HG02970 (cell line): ENCODE data around the gene POLR3H.

Source experiments
- ATAC-seq: cut with Tn5 transposase; IDR thresholded peaks from one replicate; pipeline ENCODE4 v1.9.1; 2021; ENCODE audit warnings: mild to moderate bottlenecking, moderate library complexity, moderate number of reproducible peaks; ENCODE audit not compliant: unreplicated experiment, low FRiP score

The POLR3H gene

DNA sequence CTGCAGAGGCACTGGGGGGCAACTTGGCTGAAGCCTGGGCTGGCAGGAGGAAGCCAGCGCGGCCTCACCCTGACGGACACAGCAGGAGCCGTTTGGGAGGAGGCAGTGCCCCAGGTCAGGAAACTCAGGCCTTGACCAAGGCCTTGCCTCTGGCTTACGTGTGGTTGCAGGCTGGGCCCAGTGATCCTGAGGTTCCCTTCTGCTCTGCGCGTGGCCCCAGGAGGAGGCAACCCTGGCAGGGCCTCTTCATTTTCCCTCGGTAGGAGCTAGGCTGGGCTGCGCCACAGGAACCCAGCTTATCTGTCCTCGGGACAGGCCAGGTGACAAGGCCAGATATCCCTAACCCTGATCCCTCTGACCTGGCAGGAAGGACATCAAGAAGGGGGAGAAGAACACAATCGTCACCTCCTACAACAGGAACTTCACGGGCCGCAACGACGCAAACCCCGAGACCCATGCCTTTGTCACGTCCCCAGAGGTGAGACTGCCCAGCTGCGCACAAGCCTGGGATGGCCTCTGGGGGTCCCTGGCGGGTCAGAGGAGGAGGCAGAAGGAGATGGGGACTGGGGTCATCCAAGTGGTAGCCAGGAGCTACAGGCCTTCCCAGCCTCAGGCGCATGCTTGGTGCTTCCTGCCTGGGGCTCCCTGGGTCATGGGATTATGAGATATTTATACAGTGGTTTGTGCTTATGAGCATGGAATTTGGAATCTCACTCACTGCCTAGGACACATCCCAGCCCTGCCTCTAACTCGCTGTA lies 20.6 kb downstream of the POLR3H start:
- ATAC-seq, result no peak

- no peak for ATAC-seq
Measured at GRCh38 chr22:41522813-41523212, 21.5 kb downstream of the POLR3H start.

DNA sequence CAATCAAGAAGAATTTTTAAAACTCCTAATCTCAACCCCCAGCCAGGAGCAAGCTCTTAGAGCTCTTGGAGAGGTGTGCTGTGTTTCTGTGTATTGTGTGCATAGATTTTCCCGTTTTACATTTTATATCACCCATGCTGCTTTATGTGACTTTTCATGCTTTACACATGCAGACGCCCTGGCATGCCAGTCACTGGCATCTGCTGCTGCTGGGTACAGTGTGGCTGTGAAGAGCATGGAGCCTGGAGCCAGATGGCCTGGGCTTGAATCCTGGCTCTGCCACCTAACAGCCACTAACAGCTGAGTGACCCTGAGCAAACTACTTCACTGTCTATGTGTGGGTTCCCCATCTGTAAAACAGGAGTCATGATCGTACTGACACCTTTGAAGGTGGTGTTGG lies 23.1 kb downstream of the POLR3H start:
- no peak for ATAC-seq

GRCh38 chr22:41518048-41518347 lies 26.3 kb downstream of the POLR3H start:
- ATAC-seq, result no peak

GRCh38 chr22:41517172-41518047 lies 26.9 kb downstream of the POLR3H start:
- ATAC-seq, result no peak

- no peak for ATAC-seq
Measured at GRCh38 chr22:41516462-41516861, 27.8 kb downstream of the POLR3H start.

DNA sequence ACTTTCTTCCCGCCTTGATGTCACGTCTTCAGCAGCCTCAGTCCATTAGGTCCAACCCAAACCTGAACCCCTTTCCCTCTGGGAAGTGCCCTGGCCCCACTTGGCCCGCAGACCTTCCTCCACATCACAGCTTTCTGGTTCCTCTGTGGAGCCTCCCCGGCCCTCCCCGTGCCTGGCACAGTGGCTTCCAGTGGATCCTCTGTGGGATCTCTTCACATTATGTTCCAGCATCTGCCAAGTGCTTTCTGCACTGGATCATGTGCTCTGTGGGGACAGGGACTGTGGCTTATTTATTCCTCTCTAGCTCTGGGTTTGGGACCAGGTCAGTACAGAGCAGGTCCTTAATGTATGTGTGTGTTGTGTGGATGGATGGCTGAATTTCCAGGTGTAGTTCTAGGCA lies 30.9 kb downstream of the POLR3H start:
- no peak for ATAC-seq

DNA sequence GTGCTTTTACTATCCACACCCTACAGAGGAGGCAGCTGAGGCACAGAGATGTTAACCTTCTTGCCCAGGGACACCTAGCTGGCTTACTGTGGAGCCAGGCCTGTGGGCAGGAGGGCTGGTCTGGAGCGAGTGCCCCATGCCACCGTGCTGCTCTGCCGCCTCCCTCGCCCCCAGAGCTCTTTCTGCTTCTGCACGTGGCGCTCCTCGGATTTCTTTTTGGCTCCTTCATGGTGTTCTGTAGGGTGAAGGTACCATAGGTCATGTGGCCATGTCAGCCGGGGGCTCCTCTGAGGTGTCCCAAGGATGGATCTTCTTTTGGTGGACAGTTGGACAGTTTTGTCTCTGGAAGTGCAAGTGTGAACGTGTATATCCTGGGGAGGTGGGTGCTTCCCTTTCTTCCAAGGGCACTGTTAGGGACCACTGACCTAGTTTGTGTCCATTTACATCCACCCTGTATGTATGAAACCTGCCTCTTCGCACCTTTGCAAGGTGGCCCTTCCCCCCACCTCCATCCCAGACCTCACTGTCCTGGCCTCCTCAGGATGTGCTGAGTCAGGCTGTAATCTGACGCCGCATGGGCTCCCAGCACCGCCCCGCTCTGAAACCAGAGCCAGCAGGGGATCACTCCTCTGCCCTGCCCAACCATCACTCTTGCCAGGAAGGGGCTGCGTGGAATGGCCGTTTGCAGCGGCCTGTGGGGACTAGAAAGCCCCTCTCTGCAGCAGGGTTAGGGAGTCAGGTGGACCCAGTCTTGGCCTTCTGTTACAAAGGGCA lies 31.7 kb downstream of the POLR3H start:
- no peak for ATAC-seq

DNA sequence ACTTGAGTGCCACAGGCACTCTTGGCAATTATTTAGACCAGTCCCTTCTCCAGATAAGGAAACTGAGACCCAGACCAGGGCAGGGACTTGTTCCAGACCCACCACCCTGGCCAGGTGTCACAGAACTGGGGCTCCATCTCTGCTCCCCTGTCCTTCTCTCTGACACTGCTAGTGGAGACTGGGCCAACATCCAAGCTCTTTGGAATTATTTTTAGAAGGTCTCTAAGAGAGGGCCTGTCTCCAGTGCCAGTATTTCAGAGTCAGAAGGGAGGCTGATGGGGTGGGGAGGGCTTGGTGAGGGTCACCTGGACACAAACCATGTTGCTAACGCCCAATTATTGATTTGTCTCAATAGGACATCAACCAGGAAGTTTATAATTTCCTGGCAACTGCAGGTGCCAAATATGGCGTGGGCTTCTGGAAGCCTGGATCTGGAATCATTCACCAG lies 32.7 kb downstream of the POLR3H start:
- ATAC-seq, result no peak

DNA sequence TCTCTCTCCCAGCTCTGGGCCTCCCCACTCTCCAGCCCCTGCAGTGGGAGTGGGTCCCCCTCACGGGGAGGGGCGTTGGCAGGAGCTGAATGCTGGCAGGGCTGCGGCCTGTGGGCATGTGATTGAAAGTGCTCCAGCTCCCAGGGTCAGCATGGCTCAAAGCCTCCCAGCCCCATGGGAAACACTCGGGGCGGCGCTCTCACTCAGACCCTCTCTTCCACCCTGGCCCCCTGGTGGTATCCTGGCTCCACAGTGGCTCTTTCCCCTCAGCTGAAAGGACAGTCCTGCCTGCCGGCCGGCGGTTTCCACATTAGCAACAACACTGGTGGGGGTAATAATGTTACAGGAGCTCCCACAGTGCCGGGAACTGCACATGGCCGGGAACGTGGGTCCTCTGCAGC lies 35.5 kb downstream of the POLR3H start:
- ATAC-seq, result no peak

- ATAC-seq, result no peak
Measured at GRCh38 chr22:41507330-41508063, 36.8 kb downstream of the POLR3H start.

DNA sequence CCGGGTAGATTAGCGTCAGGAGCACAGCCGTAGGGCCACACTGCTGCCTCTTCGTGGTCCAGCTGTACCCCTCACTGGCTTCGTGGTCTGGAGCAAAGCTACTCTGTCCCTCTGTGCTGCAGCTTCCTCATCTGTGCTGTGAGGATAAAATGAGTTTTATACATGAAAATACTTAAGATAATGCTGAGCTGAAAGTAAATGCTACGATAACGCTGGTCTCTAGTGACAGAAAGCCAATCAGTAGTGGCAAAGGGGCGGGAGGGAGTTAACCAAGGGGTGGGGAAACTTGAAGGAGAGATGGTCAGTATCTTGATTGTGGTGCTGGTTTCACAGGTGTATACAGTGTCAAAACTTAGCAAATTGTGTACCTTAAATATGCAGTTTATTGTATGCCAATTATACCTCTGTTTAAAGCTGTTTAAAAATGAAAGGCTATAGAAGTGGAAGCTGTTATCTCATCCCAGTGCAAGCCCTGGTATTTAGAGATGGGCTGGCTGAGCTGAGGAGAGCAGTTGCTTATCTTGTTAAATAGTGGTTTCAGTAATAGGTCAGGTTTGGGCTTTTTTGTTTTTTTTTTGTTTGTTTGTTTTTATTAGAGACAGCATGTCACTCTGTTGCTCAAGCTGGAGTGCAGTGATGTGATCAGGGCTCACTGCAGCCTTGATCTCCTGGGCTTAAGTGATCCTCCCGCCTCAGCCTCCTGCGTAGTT lies 38.6 kb downstream of the POLR3H start:
- no peak for ATAC-seq

DNA sequence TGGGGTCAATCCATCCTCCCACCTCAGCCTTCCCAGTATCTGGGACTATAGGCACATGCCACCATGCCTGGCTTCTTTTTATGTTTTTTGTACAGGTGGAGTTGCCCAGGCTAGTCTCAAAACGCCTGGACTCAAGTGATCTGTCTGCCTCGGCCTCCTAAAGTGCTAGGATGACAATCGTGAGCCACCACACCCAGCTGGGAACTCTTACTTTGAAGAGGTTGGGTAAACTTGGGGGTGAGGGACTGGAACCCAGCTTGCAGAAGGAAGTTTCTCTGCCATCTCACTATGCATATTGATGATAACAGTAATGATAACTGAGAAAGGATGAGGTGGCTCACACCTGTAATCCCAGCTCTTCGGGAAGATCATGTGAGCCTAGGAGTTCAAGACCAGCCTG lies 39.5 kb downstream of the POLR3H start:
- ATAC-seq, result no peak

- ATAC-seq, result no peak
Measured at GRCh38 chr22:41504397-41504796, 39.9 kb downstream of the POLR3H start.

DNA sequence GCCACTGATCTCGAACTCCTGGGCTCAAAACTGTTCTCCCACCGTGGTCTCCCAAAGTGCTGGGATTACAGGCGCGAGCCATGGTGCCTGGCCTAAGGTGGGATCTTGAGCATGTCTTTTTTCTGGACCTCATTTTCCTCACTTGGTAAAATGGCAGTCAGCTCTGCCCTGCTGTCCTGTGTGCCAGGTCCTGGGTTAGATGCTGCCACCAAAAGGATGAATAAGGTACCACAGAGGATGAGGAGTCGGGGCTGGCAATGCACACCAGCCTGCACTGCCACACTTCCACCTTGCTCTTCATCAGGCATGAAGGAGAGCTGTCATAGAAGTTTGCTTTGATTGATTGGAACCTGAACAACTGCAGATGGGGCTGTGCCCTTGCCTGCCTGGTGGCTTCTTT lies 43.1 kb downstream of the POLR3H start:
- no peak for ATAC-seq

GRCh38 chr22:41500303-41500702 lies 44.0 kb downstream of the POLR3H start:
- ATAC-seq, result no peak

DNA sequence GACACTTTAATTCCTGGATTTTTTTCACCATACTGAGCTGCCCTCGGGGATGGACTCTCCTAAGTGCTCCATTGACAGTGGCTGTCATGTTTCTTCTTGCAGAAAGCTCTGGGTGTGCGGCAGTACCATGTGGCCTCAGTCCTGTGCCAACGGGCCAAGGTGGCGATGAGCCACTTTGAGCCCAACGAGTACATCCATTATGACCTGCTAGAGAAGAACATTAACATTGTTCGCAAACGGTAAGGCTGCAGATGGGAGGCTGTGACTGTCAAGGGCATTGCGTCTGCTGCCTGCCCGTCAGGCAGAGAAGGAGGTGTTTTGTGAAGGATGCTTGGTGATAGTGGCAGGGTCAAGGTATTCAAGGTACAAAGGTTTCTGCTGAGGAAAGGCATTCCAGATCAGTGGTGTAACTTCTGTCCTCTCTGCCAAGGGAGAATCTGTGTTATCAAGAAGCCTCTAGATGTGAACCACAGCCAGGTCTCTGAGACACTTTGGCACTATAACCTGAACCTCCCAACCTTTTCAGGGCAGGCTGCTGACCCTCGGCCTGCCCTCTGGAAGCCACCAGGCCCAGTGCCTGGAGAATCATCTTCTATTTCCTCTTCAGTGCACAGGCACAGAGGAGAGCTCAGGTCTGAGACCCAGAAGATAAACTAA lies 44.5 kb downstream of the POLR3H start:
- no peak for ATAC-seq

DNA sequence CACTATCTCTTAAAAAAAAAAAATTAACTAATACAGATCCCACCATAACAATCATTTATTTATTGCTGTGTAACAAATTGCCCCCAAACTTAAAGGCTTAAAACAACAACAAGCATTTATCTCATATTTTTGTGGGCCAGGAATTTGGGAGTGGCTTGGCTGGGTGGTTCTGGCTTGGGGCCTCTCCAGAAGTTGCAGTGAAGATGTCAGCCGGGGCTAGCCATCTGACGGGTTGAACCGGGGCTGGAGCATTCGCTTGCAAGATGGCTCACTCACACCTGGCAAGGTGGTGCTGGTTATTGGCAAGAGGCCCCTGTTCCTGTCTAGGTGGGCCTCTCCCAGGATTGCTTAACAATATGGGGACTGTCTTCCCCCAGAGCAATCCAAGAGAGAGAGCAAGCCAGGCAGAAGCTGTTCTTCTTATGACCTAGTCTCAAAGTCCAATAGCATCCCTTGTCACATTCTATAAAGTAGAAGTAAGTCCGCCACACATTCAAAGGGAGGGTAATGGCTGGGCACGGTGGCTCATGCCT lies 45.9 kb downstream of the POLR3H start:
- ATAC-seq, result no peak
